ENCODE measurements around the gene CYTH1.
"Not testable (repeated sequence)": the region's sequence is repeated elsewhere in the genome, so short reads cannot be mapped to it uniquely, and the experiment has no call there.

The CYTH1 gene

DNA sequence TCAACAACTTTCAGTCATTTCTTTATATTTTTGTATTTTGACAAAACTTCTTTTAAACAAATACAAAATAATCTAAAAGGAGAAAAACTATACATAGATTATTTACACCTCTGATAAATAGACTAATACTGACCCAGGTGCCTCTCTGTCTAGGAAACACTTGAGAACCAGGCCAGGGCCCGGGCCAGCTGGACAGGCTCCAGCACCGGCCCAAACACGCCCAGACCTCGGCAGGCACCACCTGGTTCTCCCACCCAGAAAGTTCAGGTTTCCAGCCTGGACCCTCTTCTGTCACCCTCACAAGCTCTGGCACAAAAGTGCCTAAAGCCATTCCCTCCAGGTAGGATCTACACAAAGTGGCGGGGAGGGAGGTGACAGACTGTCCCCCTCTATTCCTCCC is 107.9 kb downstream of the CYTH1 start:
- DNase-seq (ENCODE audit: extremely low read depth, low read depth), result no peak
- TF ChIP-seq CTCF (IDR thresholded peaks at IDR 0.05; ENCODE audit: low read depth, low read length), result no peak

GRCh38 chr17:78673395-78673794 is 108.7 kb downstream of the CYTH1 start:
- DNase-seq (ENCODE audit: extremely low read depth, low read depth), result no peak
- TF ChIP-seq CTCF (IDR thresholded peaks at IDR 0.05; ENCODE audit: low read depth, low read length), result no peak

- DNase-seq (ENCODE audit: extremely low read depth, low read depth), result no peak
- TF ChIP-seq CTCF (IDR thresholded peaks at IDR 0.05; ENCODE audit: low read depth, low read length), result no peak
Observed at GRCh38 chr17:78672871-78673371, 109.2 kb downstream of the CYTH1 start.

DNA sequence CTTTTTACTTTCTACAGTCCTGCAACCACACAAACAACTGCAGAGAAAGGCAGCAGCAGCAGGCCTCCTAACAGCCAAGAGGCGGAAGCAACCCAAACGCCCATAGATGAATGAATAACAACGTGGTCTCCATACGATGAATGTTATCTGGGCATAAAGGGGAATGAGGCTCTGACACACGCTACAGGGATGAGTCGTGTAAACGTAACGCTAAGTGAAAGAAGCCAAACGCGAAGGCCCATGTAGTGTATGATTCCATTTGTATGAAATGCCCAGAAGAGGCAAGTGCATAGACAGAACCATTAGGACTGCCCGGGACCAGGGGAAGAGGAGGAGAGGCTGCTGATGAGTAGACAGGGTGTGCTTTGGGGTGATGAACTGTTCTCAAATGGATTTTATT is 110.1 kb downstream of the CYTH1 start:
- no peak for DNase-seq (ENCODE audit: extremely low read depth, low read depth)
- TF ChIP-seq CTCF (IDR thresholded peaks at IDR 0.05; ENCODE audit: low read depth, low read length), result no peak

DNA sequence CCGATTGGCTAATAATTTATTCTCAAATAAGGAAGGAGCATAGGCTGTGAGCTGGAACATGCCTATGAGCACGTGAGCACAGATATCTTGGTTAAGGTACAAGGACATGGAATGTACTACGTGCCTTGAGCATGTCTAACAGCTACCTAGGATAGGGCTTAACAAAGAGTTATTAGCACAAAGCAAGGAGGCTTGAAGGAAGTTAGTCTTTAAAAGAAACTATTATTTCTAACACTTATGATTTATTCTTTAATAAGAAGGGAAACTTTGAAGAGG is 110.4 kb downstream of the CYTH1 start:
- not testable (repeated sequence) for DNase-seq (ENCODE audit: extremely low read depth, low read depth)

DNA sequence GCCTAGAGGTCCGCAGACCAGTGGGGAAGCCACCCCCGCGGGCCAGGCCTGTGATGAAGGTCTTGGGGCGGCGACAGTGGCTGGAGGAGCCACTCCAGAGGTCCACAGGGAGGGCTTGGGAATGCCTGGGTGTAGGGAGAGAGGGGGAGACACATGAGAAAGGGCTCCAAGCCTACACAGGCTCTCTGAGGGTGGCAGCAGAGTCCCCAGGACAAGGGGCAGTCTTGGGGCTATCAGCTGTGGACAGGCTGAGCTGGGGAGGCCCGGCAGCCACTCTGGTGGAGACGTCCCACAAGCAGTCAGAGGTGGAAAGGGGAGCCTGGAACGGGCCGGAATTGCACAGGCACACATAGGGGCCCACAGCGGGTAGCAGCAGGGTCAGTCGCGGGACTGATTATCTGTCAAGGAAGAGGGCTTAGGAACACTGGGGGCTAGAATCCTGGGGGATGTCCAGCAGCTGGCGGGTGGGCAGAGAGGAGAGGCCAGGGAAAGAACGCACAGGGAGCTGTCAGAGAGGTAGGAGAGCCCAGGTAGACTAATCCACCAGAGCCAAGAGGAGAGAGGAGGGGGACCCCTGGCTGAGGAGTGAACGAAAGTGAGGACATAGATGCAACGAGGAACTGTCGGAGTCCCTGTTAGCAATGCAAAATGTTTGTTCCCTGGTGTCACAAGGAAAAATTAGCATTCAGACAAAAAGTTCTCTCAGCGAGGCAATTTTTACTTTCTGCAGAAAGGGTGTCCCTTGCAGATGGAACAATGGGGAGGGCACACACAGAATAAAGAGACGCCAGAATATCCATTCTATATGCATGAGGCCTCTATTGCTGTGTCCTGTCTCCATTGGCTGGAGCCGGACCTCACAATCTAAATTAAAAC is 111.0 kb downstream of the CYTH1 start:
- TF ChIP-seq CTCF (IDR thresholded peaks at IDR 0.05; ENCODE audit: low read depth, low read length), result no peak
- DNase-seq (ENCODE audit: extremely low read depth, low read depth), result no peak

DNA sequence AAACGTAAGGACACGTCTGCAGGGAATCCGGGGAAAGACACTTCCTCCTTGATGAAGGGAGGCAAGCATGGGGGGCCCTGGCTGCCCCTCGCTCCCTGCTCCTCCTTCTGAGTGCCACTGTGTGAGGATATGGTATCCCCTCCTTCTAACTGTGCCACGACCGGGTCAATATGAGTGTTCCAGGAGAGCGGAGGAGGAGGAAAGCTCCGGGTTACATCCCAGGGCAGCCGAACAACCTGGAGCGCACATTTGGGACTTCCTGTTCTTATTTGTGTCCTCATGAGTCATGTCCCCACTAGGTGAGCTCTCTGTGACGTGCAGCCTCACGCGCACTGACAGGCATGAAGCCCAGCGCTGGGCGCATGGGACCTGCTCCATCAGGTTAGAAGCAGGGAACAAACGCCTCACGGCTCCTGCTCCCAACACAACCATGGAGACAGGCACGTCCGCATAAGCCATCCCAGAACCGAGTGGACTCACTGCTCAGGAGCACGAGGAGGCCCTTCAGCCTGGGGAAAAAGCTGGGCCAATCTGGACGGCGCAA is 112.0 kb downstream of the CYTH1 start:
- TF ChIP-seq CTCF (IDR thresholded peaks at IDR 0.05; ENCODE audit: low read depth, low read length), result no peak

More for the DNA sequence above, 112.0 kb downstream of the CYTH1 start:
- DNase-seq (ENCODE audit: extremely low read depth, low read depth), result no peak

Data from AG09319 (cell line).